HG02970 (cell line): ENCODE data around the gene CHPF.

ENCODE experiments used
- ATAC-seq: cut with Tn5 transposase; IDR thresholded peaks from one replicate; pipeline ENCODE4 v1.9.1; 2021; ENCODE audit warnings: mild to moderate bottlenecking, moderate library complexity, moderate number of reproducible peaks; ENCODE audit not compliant: unreplicated experiment, low FRiP score

Gene CHPF

DNA sequence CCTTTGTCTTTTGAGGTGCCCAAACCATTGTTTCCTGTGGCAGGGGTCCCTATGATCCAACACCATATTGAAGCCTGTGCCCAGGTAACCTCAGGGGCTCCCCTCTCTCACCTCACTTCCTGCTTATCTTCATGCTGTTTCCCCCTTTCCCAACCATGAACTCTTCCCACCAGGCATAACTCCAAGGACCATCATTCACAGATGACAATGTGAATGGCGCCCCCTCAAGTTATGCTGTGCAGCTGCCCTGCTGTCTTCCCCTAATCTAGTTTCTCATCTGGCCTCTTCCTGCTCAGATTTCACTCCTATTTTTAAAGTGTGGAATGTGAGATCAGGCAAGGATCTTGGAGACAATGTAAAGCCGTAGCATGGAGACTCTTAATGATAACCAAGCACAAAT is 43.5 kb downstream of the CHPF start:
- ATAC-seq: no peak

DNA sequence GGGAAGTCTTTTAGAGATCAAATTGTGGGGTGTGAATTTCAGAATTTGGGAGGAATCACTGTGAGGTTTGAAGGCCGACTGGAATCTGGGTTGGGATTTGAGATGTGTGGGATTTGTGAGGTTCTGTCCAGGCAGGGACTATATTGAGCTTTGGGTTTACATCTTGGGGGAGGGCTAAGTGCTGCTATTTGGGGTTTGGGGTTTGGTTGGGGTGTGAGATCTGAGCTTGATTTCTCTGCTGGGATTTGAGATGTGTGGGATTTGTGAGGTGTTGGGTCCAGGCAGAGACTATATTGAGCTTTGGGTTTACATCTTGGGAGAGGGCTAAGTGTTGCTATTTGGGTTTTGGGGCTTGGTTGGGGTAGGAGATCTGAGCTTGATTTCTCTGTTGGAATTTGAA is 44.1 kb downstream of the CHPF start:
- ATAC-seq: no peak

DNA sequence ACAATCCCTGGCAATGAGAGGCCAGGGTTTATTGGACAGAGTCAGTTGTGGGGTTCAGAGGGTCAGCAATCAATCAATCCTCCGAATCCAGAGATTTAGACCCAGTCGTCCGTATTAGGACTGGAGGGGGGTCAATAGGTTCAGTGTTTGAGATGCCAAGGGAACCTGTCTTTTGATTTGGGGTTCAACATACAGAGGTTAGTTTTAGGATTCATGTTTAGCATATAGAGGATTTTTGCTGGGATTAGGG is 44.6 kb downstream of the CHPF start:
- no peak for ATAC-seq

DNA sequence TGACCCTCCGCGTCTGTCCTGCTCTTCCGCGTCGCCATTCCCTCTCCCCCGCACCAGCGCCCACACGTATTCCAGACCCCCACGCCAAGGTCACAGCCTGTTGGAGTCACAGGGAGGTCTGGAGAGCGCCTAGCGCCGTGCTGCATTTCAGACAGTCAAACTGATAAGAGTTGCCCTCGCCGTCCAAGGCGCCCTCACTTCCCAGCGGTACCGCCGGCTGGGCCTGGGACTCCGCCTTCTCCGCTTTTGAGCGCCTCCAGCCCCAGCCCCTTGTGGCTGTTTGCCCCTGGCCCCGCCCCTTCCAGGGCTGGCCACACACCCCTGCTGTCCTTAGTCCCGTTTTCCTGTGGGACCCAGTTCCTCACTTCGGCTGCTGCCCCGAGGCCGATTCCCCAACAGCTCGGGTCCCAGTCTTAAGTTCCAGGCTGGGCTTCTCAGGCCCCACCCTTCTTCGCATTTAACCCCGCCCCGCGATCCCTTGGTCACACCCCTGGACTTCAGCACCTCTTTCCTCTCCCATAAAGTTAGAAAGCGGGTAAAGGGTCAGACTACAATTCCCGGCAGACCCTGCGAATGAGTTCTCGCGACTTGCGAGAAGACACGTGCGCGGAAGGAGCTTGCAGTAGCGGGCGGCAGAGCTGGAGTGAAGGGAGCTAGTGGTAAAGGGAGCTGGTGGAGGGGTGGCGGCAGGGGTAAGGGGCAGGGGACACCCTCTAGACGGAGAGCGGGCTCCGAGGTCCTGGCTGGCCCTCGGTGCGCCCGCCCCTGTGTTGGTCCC is 45.1 kb downstream of the CHPF start, which contains the start of gene GMPPA:
TSS of gene GMPPA (plus strand) at position 612 of the 778 bp plus-strand sequence. CDS start 1,085 bp downstream, outside the sequence.
- ATAC-seq: peak; percentile 86

DNA sequence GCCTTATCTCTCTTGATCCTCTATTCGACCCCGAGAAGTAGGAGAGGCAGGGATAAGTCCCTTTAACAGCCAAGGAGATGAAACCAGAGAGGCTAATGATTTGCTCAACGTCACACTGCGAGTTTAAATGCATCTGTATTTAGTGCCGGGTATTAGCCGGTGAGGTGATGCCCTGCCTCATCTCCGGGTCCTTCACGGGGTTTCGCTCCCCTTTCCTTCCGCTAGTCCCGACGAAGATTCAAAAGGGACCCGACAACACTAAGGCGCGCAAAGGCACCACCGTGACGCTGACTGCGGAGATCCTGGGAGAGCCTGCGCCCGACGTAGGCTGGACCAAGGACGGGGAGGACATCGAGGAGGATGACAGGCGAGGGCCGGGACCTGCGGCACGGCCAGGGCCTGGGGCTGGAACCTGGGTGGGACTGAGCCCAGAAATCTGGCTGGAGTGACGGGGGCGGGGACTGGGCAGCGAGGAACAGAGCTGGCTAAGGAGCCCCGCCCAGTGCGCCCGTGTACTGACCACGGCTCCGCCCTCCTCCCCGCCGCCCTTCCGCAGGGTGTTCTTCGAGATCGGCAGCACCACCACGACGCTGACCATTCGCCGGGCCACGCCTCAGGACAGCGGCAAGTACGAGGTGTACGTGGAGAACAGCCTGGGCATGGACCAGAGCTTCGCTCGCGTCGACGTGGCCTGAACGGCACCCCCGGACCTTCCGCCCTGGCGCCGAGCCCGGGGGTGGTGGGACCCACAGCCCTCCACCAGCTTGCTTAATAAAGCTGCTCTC is 45.9 kb downstream of the CHPF start:
- ATAC-seq: no peak

DNA sequence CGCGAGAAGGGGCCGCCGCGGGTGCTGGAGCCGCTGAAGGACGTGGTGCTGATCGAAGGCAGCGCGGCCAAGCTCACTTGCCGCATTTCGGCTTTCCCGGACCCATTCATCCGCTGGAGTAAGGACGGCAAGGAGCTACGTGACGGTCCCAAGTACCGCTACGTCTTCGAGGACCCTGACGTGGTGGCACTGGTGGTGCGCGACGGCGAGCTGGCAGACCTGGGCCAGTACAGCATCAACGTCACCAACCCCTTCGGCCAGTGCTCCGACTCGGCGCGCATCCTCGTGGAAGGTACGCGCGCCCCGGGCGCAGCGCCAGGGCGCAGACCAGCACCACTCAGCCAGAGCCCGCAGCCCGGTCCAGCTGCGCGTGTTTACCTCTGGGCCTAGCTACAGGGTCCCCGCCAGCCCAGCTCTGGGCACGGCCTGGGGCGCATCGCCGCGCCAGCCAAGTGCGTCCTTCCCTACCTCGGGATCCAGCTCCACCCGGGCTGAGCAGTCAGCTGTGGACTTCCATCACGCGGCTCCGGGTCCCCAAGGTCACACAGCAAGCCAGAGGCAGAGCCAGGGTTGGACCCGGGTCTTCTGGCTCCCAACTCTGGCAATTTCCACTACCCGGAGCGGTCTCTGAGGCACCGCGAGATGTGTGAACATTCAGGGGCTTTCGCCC is 46.6 kb downstream of the CHPF start:
- no peak for ATAC-seq

DNA sequence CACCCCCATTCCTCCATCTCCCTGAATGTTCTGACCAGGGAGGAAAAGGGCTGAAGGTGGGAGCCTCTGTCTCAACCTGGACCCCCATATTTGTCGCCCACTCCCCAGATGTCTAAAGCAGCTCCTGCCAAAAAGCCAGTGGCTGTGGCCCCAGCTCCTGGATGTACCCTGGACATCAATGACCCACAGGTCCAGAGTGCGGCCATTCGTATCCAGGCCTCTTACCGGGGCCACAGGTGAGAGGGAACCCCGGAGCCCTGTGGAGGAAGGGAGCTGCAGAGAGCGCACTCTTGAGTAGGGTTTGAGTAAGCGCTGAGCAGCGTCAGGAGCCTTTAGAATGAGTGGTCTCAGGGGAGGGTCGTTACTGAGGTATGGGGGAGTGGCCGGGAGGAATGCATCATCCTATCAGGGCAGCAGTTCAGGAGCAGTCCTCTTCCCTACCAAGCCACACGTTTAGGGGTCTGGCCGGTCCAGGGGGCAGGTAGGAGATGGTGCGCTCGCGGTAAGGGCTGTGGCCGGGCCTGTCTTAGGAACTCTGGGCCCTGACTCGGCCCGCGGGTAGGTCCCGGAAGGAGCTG is 47.3 kb downstream of the CHPF start:
- no peak for ATAC-seq

DNA sequence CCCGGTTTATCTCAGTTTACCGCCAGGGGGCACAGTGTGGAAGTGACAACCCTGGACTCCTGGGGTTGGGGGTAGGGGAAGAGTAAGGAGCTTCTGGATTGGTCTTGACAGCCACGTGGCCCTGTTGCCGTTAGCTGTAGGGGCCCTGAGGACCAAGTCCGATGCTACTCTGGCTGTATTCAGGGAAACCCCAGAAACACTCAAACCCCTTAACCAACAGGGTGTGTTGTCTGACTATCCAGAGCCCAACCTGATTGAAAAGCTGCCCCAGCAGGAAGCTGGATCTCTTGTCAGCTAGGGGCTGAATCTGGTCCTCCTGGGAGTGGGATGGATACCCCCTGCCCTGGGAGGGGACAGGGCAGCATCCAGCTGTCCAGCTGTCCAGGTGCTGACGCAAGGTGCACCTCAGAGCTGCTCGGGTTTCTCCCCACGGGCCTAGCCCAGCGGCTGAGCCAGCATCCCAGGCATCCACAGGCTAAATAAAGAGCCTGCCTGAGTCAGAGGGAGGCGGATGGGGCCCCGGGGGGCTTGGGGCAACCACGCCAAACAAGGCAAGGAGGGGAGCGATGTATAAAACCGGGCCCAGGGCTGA is 48.0 kb downstream of the CHPF start:
- ATAC-seq: no peak

DNA sequence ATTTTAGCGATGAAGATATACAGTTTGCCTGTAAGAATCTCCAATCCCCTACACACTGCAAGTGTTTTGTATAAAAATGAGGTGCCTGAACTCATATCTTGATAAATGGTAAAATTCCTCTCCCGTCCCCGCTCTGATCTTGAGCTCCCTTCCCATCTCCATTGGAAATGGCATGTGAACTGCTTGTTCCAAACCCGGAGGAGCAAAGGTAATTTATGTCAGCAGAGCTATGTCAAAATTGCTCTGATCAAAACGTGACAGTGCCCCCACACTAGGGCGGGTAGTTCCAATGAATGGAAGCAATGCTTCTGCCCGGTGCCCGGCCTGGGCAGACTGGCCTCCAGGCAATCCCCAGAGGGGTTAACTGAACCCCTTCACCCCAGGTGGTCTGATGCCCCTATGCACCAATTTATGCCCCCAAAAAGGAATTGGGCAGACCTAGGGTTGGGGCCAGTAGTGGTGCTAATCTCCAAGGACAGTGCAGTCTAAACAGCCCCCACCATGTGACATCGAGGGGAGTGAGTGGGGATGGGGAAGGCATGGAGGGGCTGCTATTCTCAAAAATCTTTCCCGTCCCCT is 48.6 kb downstream of the CHPF start:
- ATAC-seq: no peak

DNA sequence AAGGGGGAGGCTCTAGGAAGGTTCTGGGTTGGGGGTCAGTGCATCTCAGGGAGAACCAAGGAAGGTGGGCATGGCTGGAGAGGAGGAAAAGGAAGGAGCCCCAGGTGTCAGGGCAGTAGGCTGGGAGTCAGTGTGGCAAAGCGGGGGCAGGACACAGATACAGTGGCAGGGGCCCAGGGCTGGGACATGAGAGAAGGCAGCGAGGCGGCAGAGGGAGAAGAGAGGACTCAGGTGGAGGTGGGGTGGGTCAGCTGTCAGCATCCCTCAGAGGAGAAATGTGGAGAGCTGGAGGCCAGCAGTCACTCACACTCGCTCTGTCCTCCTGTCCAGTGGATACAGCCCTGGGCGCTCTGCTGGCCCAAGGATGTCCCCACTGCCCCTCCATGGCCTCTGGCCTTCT is 50.5 kb downstream of the CHPF start:
- ATAC-seq: no peak

DNA sequence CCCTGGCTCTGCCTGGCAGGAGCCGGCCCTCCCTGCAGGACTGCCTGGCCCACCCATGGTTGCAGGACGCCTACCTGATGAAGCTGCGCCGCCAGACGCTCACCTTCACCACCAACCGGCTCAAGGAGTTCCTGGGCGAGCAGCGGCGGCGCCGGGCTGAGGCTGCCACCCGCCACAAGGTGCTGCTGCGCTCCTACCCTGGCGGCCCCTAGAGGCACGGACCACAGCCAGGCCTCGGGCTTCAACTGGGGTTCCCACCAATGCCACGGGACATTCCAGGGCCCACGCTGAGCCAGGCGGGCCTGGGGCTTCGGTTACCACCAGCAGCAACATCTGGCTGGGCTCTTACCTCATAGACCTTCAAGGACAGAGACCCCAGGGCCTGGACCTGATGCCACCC is 51.0 kb downstream of the CHPF start:
- ATAC-seq: no peak

DNA sequence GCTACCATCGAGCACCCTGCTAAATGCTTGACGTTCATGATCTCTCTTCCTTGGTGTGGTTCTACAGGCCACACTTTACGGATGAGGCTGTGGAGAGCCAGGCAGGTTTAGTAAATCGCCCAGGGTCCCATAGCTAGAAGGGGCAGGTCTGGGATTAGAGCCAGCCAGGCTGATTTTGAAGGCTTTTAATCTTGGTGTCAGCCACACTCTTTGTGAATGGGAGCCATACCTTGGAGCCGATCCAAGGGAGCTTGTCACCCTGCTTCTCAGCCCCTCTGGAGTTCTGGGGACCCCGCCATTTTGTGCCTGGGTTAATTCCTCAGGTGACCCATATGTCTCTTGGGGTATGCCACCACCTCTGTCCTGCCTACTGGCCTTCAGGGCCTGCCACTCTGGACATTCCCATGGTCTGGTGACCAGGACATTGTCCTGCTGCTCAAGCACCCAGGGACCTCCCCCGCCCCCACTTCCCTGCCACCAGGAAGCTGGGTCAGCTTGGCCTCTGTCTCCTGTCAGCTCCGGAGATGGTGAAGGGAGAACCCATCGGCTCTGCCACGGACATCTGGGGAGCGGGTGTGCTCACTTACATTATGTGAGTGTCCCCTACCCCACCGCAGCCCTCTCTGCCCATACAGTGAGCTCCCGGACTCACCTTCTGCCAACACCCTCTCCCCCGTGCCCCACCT is 52.2 kb downstream of the CHPF start:
- no peak for ATAC-seq

DNA sequence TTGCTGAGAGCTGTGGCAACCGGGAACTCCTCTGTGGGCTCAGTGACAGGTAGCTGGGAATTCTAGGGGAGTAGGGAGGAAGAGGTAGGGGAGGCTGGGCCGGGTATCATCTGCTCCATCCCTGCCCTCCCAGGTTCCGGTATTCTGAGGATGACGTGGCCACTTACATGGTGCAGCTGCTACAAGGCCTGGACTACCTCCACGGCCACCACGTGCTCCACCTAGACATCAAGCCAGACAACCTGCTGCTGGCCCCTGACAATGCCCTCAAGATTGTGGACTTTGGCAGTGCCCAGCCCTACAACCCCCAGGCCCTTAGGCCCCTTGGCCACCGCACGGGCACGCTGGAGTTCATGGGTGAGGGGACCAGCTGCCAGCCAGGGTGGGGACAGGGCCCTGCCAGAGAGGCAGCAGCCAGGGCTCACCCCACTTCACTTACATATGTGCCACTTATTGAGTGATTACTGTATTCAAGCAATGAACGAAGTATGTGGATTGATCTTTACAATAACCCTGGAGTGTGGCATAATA is 52.9 kb downstream of the CHPF start:
- ATAC-seq: no peak

DNA sequence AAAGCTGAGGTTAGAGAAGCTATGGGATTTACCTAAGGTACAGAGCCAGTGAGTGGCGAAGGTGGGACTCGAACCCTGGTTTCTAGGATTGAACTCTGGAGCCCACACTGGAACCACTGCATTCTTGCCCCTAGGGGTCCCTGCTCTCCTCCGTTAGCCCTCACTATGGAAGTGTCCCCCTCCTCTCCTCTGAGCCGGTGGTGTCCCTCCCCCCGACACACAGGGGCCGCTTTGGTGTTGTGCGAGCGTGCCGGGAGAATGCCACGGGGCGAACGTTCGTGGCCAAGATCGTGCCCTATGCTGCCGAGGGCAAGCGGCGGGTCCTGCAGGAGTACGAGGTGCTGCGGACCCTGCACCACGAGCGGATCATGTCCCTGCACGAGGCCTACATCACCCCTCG is 53.4 kb downstream of the CHPF start:
- ATAC-seq: no peak

DNA sequence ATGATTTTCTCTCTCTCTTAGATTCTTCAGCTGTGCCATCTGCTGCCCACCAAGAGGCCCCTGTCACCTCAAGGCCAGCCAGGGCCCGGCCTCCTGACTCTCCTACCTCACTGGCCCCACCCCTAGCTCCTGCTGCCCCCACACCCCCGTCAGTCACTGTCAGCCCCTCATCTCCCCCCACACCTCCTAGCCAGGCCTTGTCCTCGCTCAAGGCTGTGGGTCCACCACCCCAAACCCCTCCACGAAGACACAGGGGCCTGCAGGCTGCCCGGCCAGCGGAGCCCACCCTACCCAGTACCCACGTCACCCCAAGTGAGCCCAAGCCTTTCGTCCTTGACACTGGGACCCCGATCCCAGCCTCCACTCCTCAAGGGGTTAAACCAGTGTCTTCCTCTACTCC is 54.3 kb downstream of the CHPF start:
- no peak for ATAC-seq
